B cell (primary cell): ENCODE results near the gene ITPKB. TPM values are rescaled to one million over a fixed set of nuclear protein-coding genes. Genes with fewer than 3 reads are reported as not detected.

Source experiments
- ATAC-seq: fragments of 200-7000 bp; cut with Tn5 transposase; one replicate; pipeline ENCODE4 v1.10.0; 2021; ENCODE audit warnings: low read depth, mild to moderate bottlenecking, moderate number of reproducible peaks, moderate library complexity
- CTCF ChIA-PET: fragments of 350-600 bp; sonication (Branson Sonifier 250); formaldehyde crosslinking; loops from one replicate; lab custom pipeline; 2021; ENCODE audit warnings: antibody characterized with exemption, inconsistent platforms; lab: Charles Lee
- POLR2A ChIA-PET: fragments of 350-600 bp; sonication (Branson Sonifier 250); formaldehyde crosslinking; loops from one replicate; lab custom pipeline; 2021; ENCODE audit warnings: antibody characterized with exemption; lab: Charles Lee
- DNase-seq: peaks from one replicate; pipeline ENCODE4 v3.0.0; 2013
- H2AFZ ChIP-seq: 2 replicates; pipeline ENCODE4 v1.6.1; 2012; ENCODE audit warnings: mild to moderate bottlenecking, low read depth, low read length; ENCODE audit not compliant: insufficient read depth, poor library complexity, severe bottlenecking
- H3K27ac ChIP-seq, 2 donors: 1 replicate in 1 of 2; 2 replicates in 1 of 2; pipeline ENCODE4 v1.5.1; 2012 to 2013; ENCODE audit warnings: low read length in 2 of 2, mild to moderate bottlenecking in 2 of 2, moderate library complexity in 1 of 2
- H3K27me3 ChIP-seq, 4 experiments: fragments of 200-600 bp in 1 of 4; sonication (generic) in 1 of 4; replicated peaks in 1 of 4; 1 replicate in 2 of 4; 2 replicates in 2 of 4; pipeline versions ENCODE4 v1.6.1 to v1.7.0; 2013 to 2016; ENCODE audit warnings: low read length in 3 of 4, mild to moderate bottlenecking in 2 of 4, mixed read lengths in 1 of 4, moderate library complexity in 1 of 4; ENCODE audit not compliant: insufficient read depth in 4 of 4, control insufficient read depth in 3 of 4; ENCODE audit errors: control extremely low read depth in 1 of 4
- H3K36me3 ChIP-seq, 2 experiments: replicated peaks in 1 of 2; 1 replicate in 1 of 2; 2 replicates in 1 of 2; pipeline versions ENCODE4 v1.6.1 to v1.7.1; 2013; ENCODE audit warnings: low read length in 1 of 2; ENCODE audit not compliant: insufficient read depth in 2 of 2, control insufficient read depth in 1 of 2; ENCODE audit errors: control extremely low read depth in 1 of 2, extremely low read depth in 1 of 2
- H3K4me1 ChIP-seq, 2 donors: fragments of 200-600 bp in 1 of 2; sonication (generic) in 1 of 2; 1 replicate in 1 of 2; 2 replicates in 1 of 2; pipeline versions ENCODE4 v1.5.1 to v1.6.1; 2013 to 2017; ENCODE audit warnings: low read length in 2 of 2; ENCODE audit not compliant: control insufficient read depth in 2 of 2, insufficient read depth in 2 of 2
- H3K4me2 ChIP-seq: replicated peaks from 2 replicates; pipeline ENCODE3; 2012; ENCODE audit warnings: mild to moderate bottlenecking, low read depth, low read length; ENCODE audit not compliant: poor library complexity, severe bottlenecking
- H3K4me3 ChIP-seq, 5 experiments: fragments of 200-600 bp in 1 of 5; sonication (generic) in 1 of 5; 1 replicate in 3 of 5; 2 replicates in 2 of 5; pipeline versions ENCODE4 v1.5.1 to v1.7.0; 2011 to 2016; ENCODE audit warnings: low read length in 4 of 5, mild to moderate bottlenecking in 4 of 5, low read depth in 2 of 5, control low read depth in 1 of 5, moderate library complexity in 1 of 5; ENCODE audit not compliant: insufficient read depth in 1 of 5; ENCODE audit errors: control extremely low read depth in 1 of 5, extremely low read depth in 1 of 5
- H3K79me2 ChIP-seq: fragments of 200-600 bp; sonication (generic); one replicate; pipeline ENCODE4 v1.6.0; 2016; ENCODE audit warnings: low read length; ENCODE audit not compliant: control insufficient read depth, insufficient read depth
- H3K9ac ChIP-seq: fragments of 200-600 bp; sonication (generic); 2 replicates; pipeline ENCODE4 v1.6.1; 2017; ENCODE audit warnings: mild to moderate bottlenecking, low read length, moderate library complexity
- H3K9me3 ChIP-seq, 3 donors: one replicate each; pipeline versions ENCODE4 v1.6.1 to v1.7.1; 2013; ENCODE audit warnings: low read length in 2 of 3; ENCODE audit not compliant: control insufficient read depth in 2 of 3, insufficient read depth in 1 of 3; ENCODE audit errors: control extremely low read depth in 1 of 3
- H4K20me1 ChIP-seq: 2 replicates; pipeline ENCODE4 v1.6.0; 2012; ENCODE audit warnings: mild to moderate bottlenecking, low read length; ENCODE audit not compliant: insufficient read depth, control insufficient read depth, poor library complexity, severe bottlenecking
- H3K27ac Mint-ChIP-seq: one replicate; pipeline ENCODE4 v1.8.0; 2021; ENCODE audit warnings: mixed read lengths
- H3K27me3 Mint-ChIP-seq: one replicate; pipeline ENCODE4 v1.8.0; 2021; ENCODE audit warnings: mixed read lengths
- H3K4me1 Mint-ChIP-seq: one replicate; pipeline ENCODE4 v1.8.0; 2021; ENCODE audit warnings: mixed read lengths
- H3K4me3 Mint-ChIP-seq: one replicate; pipeline ENCODE4 v1.8.0; 2021; ENCODE audit warnings: mixed read lengths
- H3K9me3 Mint-ChIP-seq: one replicate; pipeline ENCODE4 v1.8.0; 2022; ENCODE audit warnings: mixed read lengths; ENCODE audit not compliant: insufficient read depth
- EZH2 ChIP-seq: IDR thresholded peaks from 2 replicates; pipeline ENCODE4 v1.6.1; 2012; ENCODE audit warnings: borderline replicate concordance, low read depth, mild to moderate bottlenecking, moderate library complexity, low read length; ENCODE audit not compliant: insufficient read depth, poor library complexity, severe bottlenecking
- WGBS: methylation state at CpG from one replicate; pipeline ENCODE4 v1.1.5; 2013; ENCODE audit warnings: missing lambda C conversion rate; ENCODE audit not compliant: insufficient coverage; 5-methylcytosine and 5-hydroxymethylcytosine counted together
- intact Hi-C: fragments of 100-400 bp; cut with micrococcal nuclease; formaldehyde crosslinking; loops from one replicate; pipeline ENCODE4 v1.10.0; 2022
- polyA plus RNA-seq: library from polyadenylated mRNA; depleted of rRNA; stranded (reverse); fragments of >200 nt; gene quantifications from 2 replicates; pipeline ENCODE4 v1.2.3, GENCODE V29; 2012
- total RNA-seq, 2 donors: library from RNA; stranded (reverse); fragments of 120-200 nt in 1 of 2; gene quantifications; 1 replicate in 1 of 2; 2 replicates in 1 of 2; pipeline versions ENCODE4 v1.2.3 to v1.2.4, GENCODE V29; 2013 to 2022
- TF ChIP-seq, protein P1 (sequence below): fragments of 200-600 bp; IDR thresholded peaks from one replicate; pipeline ENCODE4 v1.8.0; 2022; ENCODE audit warnings: antibody characterized with exemption, mild to moderate bottlenecking

ITPKB gene
- total and polyA plus RNA-seq, 2 donors (not counting 1 experiment from before 2014, with no cell fraction given): 21.8 to 93.5 TPM

DNA sequence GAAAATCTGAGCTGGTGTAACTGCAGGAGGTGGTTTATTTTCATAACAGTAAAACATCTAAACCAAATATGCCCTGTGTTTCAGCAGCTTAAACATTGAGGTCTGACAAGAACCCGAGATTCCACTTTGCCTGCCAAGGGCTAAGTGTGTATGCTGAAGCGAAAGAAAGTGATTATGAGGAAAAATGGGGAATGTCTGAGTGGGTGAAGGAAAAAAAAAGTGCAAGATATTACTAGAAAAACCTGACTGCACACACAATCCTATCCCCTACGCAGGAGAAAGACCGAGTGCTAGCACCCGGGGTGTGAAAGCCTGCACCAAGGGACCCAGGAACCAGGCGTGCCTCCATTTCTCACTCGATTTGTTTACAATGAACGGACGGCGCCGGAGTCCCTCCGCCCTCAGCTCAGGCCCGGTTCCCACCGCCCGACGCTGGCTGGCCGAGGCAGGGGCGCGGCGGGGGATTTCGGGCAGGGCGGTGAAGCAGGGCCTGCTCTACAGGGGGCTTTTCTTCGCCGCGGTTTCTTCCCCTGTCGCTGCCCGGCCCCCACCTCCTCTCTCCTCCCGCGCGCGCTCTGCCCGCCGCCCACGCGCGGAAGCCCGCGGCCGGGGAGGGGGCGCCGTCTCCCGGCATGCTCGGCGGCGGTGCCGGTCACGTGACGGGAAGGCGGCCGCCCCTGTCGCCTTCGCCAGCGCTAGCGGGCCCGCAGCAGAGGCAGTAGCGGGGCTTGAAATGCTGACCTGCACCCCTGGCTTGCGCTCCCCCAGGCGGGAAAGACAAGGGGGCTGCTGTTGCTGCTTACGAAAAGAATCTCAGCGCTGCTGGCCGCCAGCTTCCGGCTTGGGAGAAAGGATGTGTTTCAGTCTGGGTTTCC, 35.9 kb downstream of the ITPKB start:
- H3K9me3 Mint-ChIP-seq: no peaks in the 10 kb centered on the region
- Histone ChIP-seq H3K4me3 (peak overlapping the region; percentile 63 to 80 (median 75)), H3K4me1 (peaks cover 46 to 49% of the 10 kb centered on the region in 2 donors), H3K9me3 (no peaks in the 10 kb centered on the region), H3K27me3 (no peaks in the 10 kb centered on the region), H3K9ac (peak overlapping the region; percentile 91), H3K36me3 (peaks cover 5 to 22% of the 10 kb centered on the region in 2 experiments), H3K27ac (peak overlapping the region; percentile 96 to 99), H2AFZ (peak overlapping the region; percentile 96), H4K20me1 (no peaks in the 10 kb centered on the region), H3K4me2 (peak overlapping the region; percentile 85), H3K79me2 (peaks cover 97% of the 10 kb centered on the region)
- peak overlapping the region; percentile 90 for H3K4me3 Mint-ChIP-seq
- H3K27me3 Mint-ChIP-seq: no peaks in the 10 kb centered on the region
- TF ChIP-seq EZH2: no peak
- TF ChIP-seq, protein P1, sequence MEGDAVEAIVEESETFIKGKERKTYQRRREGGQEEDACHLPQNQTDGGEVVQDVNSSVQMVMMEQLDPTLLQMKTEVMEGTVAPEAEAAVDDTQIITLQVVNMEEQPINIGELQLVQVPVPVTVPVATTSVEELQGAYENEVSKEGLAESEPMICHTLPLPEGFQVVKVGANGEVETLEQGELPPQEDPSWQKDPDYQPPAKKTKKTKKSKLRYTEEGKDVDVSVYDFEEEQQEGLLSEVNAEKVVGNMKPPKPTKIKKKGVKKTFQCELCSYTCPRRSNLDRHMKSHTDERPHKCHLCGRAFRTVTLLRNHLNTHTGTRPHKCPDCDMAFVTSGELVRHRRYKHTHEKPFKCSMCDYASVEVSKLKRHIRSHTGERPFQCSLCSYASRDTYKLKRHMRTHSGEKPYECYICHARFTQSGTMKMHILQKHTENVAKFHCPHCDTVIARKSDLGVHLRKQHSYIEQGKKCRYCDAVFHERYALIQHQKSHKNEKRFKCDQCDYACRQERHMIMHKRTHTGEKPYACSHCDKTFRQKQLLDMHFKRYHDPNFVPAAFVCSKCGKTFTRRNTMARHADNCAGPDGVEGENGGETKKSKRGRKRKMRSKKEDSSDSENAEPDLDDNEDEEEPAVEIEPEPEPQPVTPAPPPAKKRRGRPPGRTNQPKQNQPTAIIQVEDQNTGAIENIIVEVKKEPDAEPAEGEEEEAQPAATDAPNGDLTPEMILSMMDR: no peak
- POLR2A ChIA-PET: interaction anchor here (0.7 to 1.8 kb wide), 6 partner anchors 8 to 1783 kb away, joined by 3 to 7 read pairs (median 4); no protein-coding TSS in a partner anchor
- under 1% methylated on average over 56 of the region's 62 CpGs for WGBS
- intact Hi-C loops: loop anchor here (1.0 to 2.0 kb wide), 4 partner anchors 28 to 125 kb away; partner anchors contain the start of gene ITPKB
- CTCF ChIA-PET: interaction anchor here (0.6 to 1.9 kb wide), 14 partner anchors 9 to 125 kb away, joined by 3 to 8 read pairs (median 3); no protein-coding TSS in a partner anchor
- H3K27ac Mint-ChIP-seq: peak overlapping the region; percentile 93
- ATAC-seq: peak; percentile 85
- peak; percentile 94 for DNase-seq
- H3K4me1 Mint-ChIP-seq: peaks cover 55% of the 10 kb centered on the region
